ENCODE results near the gene TINAGL1.

TINAGL1 gene

DNA sequence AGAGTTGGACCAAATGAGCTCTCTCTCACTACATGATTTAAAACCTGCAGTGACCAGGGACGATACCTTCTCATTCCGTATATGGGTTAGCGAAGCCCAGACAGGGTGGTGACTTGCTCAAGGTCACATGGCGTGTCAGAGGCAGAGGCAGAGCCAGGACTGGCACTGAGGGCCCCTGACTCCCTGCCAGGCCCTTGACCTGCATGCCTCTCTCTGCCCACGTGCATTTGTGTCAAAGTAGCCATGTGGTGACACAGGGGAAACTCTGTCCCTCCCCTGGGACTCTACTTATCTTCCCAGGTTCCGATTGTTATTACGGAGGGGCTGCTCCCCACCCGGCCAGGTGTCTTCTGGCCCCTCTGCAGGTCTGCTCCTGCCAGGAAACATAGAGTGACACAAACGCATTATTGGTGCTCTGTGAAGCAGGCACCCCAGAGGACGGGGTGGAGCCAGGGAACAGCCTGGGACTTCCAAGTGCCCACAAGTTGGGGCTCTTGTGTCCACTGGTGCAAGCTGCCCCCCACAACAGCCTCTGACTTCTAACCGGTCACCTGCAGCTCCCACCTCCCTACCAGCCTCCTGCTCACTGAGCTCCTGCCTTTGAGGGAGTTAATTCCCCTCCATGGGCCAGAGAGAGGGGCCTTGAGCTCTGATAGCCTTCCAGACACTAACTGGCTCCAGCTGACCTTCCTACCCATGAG lies 7.3 kb upstream of the TINAGL1 start:
- DNase-seq (ENCODE audit: low read depth): no peak

DNA sequence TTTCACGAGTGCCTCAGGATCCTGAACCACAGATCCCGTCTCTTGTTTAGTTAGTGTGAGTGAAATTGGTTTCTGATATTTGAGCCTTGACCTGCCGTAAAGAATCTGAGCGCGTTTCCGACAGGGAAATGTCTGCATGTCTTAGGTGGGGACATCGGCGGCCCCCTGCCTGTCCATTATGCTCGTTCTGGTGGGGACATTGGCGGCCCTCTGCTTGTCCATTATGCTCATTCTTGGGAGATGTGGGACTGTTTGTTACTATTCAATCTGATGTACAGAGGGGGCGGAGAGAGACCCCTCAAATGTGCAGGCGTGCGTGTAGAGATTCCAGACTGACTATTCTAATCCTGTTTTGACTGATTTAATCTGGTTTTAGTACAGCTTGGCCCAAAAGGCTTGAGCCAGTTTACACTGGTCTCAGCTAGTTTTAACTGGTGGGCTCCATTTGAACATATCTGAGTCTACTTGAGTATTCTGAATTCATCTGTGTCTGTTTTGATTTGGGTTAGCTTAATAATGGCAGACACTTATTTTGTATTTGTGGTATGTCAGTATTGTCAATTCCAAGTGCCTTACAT lies 6.6 kb upstream of the TINAGL1 start:
- no peak for DNase-seq (ENCODE audit: low read depth)

DNA sequence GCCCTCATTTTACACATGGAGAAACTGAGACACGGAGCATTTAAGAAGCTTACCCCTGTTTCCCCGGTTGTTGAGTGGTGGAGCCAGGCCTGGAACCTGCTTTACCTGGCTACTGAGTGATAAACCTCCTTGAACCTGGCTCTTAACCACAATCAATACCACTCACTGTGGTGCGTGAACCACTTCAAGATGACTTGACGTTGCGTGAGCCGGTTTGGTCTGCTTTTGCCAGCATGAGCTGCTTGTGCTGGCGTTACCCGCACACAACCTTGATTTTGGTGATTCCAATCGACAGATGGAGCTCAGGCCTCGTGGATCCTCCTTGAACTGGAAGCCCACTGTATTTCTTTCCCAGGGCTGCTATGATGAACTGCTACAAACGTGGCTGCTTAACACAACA lies 6.1 kb upstream of the TINAGL1 start:
- DNase-seq (ENCODE audit: low read depth): no peak

DNA sequence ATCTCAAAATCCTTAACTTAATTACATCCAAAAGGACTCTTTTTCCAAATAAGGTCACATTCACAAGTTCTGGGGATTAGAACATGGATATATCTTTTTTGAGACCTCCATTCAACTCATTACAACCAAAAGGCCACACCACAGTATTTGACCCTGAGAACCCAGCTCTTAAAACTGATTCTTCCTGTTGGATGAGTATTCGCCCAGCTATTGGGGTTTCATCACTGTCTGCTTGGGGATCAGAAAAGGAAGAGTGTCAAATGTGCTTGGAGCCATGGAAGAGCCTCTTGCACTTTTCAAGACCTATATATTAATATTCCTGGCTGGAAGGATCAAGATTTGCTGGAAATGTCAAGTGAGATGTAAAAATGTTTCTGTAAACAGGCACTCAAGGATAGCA lies 5.4 kb upstream of the TINAGL1 start:
- no peak for DNase-seq (ENCODE audit: low read depth)

DNA sequence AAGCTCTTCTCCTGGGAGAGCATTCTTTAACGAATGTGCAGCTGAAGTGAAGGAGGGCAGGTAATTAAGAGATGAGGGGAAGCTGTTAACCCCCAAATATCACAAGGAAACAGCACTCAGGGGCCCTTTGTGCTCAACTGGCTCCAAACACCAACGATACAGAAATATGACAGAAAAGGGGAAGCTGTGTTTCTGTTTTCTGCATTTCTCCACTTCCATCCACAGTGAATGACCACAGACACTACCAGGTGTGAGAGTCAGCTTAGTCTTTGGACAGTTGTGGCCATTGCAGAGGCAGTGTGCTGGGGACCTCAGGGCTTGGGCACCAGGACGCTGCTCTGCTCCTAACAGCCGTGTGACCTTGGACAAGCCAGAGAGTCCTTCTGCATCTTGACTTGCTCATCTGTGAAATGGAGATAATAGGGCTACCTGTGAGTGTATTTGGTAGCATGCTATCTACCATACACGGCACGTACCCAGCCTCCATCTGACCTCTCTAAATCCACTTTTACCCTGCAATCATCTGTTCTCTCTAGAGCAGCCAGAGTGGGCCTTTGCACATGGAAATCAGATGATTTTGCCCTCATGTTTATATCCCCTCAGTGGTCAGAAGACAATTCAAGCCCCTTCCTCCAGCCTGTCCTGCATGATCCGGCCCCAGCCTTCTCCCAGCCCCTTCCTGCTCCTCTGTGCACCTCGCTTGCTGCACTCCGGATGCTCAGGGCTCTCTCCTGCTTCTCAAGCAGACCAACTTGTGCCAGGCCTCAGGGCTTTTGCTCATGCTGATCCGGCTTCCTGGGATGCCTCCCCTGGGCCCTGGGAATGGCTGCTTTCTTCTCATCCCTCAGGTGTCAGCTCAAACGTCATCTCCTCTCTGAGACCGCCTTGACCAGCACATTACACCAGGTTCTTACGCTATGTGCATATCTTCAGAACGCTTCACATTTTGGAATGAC lies 4.7 kb upstream of the TINAGL1 start:
- no peak for DNase-seq (ENCODE audit: low read depth)

DNA sequence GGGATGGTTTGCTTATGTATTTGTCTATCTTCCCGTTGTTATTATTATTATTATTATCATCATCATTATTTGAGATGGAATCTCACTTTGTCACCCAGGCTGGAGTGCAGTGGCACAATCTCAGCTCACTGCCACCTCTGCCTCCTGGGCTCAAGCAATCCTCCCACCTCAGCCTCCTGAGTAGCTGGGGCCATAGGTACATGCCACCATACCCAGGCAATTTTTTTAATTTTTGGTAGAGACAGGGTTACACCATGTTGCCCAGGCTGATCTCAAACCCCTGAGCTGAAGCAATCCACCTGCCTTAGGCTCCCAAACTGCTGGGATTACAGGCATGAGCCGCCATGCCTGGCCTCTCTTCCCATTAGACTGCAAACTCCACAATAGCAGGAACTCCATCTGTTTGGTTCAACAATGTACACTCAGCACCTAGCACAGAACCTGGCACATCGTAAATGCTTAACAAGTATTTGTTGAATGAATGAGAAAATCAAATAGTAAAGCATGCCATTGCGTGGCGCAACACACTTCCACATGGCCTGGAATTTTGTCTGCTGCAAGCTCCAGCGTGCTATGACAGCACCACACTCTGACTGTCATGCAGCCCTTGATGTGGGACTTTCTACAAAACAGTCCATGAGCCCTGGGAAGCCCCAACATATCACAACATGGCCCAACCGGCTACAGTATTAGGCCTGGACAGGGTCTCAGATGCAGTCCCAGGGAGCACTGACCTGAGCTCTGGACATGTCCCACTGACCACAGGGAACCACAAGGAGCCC lies 3.8 kb upstream of the TINAGL1 start:
- DNase-seq (ENCODE audit: low read depth): no peak

DNA sequence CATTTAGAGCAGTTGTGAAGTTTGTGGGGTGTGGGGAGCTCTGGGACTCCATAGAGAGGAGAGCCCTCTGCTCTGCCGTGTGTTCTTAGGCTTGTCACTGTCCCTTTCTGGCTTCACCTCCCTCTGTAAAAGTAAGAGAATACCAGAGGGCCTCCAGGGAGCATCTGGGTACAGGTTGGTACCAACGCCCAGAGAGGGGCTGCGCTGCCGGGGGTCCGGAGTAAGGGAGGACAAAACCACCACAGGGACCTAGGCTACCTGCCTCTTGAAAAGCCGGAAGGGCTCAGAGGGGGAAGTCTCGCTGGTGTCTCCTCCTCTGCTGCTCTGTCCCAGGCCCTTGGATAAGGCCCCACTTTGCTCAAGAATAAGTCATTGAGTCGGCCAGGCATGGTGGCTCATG lies 3.1 kb upstream of the TINAGL1 start:
- no peak for DNase-seq (ENCODE audit: low read depth)

DNA sequence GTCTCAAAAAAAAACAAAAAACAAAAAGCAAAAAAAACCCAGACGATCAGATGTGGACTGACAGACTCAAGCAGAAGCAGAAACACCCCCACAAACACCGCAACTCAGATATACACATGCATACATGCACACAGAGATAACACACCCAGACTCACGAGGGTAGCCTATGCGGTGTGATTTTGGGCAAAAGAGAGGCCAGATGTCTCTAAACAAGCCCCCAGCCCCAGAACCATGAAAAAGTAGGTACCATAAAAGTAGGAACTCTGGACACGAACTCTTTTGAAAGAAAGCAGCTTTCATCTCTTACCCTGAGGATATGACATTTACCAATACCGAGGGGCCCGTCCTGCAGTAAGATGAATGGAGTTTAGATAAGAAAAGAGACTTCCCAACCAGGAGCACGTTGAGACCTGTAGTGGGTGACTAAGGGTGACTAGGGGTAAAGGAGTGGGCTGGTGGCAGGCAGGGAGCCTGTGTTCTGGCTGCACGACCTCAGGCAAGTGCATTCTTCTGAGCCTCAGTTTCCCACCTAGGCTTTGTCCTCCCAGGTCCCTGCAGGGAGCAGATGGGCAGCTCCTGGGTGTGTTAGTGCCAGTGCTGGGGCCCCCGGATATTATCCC lies 1.5 kb upstream of the TINAGL1 start:
- no peak for DNase-seq (ENCODE audit: low read depth)

DNA sequence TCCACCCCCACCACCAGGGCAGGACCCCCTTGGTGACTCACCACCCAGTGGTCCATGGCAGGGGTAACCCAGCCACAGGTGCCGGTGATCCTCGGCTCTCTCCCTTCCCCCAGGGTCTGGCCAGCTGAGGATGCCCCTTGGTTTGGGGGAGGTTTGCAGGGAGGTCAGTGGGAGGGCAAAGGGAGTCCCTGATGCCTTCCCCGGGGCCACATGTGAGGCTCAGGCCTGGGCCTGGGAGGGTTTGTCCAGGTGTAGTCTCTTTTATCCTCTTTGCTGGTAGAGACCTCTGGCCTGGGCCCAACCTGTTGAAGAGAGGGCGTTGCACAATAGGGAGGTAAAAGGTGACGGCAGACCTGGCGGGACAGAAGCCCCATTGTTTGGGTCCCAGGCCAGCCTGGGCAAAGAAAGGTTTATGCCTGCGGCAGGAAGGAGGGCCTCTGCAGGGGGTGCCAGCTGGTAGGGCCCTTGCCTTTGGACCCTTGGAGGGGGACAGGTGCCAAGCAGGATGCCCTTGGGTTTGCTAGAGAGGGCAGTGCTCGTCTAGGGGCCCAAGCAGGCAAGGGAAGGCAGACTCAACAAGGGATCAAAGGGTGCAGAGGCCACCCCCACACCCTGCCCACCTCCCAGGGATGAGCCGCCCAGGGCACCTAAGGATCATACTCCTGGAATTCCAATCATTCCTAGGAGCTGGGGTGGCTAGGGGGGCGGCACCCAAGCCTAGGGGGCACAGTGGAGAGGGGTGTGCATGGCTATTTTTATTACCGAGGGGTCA lies 760 bp upstream of the TINAGL1 start:
- no peak for DNase-seq (ENCODE audit: low read depth)

DNA sequence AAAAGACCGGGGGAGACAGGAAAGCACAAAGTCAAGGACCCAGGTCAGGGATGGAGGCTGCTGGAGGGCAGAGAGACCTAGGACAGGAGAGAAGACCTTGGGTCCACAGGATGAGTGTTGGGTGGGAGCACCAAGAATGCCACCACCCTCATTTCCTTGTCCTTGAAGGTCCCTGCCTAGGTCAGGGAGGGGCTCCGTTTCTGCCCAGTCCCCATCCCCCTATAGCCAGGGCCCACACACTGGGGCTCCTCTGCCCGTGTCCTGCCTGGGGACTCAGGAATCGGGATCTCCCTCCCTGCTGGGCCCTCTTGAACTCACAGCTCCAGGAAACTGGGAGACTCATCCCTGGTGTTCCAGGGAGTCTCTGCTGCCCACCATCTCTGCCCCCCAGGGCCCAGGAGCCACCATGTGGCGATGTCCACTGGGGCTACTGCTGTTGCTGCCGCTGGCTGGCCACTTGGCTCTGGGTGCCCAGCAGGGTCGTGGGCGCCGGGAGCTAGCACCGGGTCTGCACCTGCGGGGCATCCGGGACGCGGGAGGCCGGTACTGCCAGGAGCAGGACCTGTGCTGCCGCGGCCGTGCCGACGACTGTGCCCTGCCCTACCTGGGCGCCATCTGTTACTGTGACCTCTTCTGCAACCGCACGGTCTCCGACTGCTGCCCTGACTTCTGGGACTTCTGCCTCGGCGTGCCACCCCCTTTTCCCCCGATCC lies 584 bp downstream of the TINAGL1 start:
- DNase-seq (ENCODE audit: low read depth): no peak

DNA sequence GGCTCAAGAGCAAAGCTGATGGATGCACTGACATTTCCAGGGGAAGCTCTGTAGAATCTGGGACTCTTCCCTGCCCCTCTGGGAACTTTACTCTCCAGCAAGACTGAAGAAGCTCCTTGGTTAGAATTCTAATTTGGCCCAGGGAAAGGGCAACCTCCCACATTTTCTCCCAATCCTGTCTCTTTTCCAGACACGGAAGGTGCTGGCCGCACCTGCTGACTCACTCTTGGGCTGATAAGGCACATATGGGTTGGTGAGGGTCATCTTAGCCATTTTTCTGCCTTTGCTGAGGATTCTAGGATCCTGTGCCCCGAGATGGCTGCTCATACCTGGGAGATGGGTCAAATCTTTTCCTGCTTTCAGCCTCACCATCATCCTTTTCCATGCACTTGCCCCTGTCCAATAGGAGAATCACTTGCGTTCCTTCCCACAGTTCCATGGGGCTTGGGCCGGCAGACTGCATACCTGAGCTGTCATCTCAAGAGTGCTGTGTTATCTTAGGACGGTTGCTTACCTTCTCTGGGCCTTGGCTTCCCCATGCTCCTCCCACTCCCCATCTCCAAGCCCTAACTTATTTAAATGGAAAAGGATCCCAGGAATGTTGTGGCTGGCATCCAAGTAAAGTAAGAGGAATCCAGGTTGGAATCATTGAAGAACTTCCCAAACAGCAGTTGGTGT lies 1.3 kb downstream of the TINAGL1 start:
- no peak for DNase-seq (ENCODE audit: low read depth)

DNA sequence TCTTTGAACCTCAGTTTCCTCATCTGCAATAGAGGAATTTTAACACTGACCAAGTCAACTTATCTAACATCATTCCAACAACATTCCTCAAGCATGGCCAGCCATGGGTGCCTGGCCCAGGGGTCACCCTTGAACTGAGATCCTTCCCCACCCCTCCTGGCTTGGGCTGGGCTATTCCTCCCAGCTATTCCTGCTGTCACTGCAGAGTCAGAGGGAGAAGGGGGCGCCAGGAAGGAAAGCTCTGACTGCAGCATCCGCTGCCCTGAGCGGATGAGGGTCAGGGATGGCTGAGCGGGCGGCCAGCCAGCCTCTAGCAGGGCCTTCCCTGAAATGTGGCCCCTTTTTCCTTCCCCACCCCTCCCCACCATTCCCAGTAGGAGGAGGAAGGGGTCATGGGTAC lies 3.1 kb downstream of the TINAGL1 start:
- no peak for DNase-seq (ENCODE audit: low read depth)

DNA sequence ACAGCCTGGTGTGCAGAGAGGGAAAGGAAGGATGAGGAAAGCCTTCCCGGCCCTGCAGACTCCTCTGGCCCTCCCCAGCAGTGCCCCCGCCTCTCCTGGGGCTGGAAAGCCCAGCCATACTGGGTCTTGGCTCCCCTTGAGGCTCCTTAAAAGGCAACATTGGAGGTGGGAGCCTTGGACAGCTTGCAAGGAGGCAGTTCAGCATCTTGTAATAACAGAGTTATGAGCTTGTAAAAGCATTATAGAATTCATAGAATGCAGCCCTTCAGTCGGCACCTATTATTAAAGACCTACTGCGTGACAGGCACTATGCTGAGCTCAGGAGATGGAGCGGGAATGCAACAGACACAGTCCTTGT lies 4.2 kb downstream of the TINAGL1 start:
- DNase-seq (ENCODE audit: low read depth): no peak

DNA sequence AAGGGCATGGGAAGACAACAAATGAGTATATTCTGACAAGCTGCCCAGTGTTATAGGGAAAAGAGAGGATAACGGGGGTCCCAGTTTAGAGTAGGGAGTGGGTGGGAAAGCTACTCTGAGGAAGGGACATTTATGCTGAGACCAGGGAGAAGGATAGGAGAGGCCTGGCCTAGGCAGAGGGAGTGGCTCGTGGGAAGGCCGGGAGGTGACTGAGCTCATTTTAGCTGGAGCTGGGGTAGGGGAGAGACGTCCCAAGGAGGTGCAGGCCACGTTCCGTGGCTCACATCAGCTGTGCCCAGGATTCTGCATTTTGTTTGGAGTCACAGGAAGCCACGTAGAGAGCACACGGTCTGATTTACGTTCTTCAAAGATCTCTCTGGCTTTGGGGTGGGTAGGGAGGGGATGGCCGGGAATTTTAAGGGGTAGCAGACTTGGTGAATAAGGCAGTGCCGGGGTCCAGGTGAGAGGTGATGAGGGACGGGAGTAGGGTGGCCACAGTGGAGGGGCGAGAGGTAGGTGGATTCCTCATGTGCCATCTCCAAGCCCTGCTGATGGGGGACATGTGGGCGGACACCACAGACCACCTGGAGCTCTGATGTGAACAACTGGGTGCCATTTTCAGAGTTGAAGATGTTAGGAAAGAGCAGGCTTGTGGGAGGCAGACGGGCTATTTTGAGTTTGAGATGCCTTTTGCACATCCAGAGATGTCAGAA lies 4.7 kb downstream of the TINAGL1 start:
- DNase-seq (ENCODE audit: low read depth): no peak

DNA sequence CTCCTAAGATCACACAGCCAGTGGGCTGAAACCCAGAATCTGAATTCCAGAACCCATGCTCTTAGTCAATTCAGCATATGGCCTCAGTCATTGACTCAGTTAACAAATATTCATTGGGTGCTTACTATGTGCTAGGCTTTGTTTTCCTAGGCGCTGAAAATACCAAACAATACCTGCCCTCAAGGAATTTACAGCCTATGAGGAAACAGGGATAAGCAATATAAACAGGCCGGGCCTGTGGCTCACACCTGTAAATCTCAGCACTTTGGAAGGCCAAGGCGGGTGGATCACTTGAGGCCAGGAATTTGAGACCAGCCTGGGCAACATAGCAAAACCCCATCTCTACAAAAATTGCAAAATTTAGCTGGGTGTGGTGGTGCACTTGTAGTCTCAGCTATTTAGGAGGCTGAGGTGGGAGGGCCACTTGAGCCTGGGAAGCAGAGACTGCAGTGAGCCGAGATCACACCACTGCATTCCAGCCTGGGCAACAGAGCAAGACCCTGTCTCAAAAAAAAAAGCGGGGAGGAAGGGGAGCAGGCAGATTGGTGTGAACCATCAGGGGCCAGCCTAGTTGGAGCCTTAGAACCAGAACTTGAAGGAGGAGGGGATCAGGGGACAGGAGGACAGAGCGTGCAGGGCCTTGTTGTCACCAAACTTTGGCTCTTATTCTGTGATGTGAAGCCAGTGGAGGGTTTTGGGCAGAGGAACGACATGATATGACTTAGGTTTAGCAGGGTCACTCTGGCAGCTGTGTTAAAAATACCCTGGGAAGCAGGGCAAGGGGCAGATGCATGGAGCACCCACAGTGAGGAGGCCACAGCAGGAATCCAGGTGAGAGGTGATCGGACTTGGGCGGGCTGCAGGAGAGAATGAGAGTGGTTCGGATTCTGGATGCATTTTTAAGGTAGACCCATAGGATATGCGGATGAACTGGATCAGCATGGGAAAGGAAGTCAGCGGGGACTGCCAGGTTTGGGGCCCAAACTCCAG lies 5.8 kb downstream of the TINAGL1 start:
- no peak for DNase-seq (ENCODE audit: low read depth)

DNA sequence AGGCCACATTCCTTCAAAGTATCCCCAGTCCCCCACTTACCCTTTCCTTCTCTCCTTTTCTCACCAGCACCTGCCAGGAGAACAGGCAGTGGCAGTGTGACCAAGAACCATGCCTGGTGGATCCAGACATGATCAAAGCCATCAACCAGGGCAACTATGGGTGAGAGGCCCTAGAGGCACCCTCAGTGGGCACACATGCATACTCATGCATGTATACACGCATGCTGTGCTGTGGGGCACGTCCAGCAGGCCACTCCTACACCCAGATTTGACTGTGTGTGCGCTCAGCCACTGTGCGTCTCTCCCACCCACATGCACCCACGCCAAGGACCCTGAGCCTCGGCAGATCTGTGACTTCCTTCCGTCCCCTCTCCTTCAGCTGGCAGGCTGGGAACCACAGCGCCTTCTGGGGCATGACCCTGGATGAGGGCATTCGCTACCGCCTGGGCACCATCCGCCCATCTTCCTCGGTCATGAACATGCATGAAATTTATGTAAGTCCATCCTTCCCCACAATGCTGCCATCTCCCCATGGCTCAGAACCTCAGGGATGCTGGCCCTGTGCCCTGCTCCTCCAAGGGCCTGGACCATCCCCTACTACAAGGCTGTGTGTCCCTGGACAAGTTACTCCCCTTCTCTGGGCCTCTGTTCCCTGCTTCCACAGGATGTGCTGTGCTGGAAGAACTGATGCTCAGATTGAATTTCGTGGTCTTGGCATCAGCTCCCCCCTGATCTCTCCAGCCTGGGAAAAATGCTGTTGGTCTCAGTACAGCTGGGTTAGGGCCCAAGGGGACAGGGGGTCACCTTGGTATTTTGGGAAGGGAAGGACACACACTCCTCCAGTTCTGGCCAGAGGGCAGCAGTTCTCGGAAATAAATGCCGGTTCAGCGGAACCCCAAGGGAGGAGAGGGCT lies 7.0 kb downstream of the TINAGL1 start:
- no peak for DNase-seq (ENCODE audit: low read depth)
